Activated T-helper 1 cell treated with anti-CD3 and anti-CD28 coated beads, Interleukin-12 subunit alpha, Interleukin-12 subunit beta, Interleukin-2, Interleukin-4 antibody, amounts not matched to agents 30 ng/mL and 10 ng/mL and 1 ng/mL, durations not matched to agents 14 hours and 24 hours and 36 hours (primary cell): ENCODE data around the gene TIMM10B. TPM values are rescaled to one million over a fixed set of nuclear protein-coding genes. Genes with fewer than 3 reads are reported as not detected.
A peak's percentile ranks its signal among the peaks of the same experiment; 100 is the strongest.

Source experiments
- DNase-seq: peaks from one replicate; pipeline ENCODE4 v3.0.0; 2021; ENCODE audit warnings: low spot score
- H3K27ac Mint-ChIP-seq: one replicate; pipeline ENCODE4 v1.8.0; 2021; ENCODE audit warnings: mild to moderate bottlenecking, mixed read lengths
- H3K27me3 Mint-ChIP-seq: one replicate; pipeline ENCODE4 v1.8.0; 2022; ENCODE audit warnings: mild to moderate bottlenecking, moderate library complexity, mixed read lengths; ENCODE audit not compliant: insufficient read depth
- H3K36me3 Mint-ChIP-seq: one replicate; pipeline ENCODE4 v1.8.0; 2021; ENCODE audit warnings: low read depth, mixed read lengths
- H3K4me1 Mint-ChIP-seq: one replicate; pipeline ENCODE4 v1.8.0; 2021; ENCODE audit warnings: low read depth, mixed read lengths
- H3K4me3 Mint-ChIP-seq: one replicate; pipeline ENCODE4 v1.8.0; 2021; ENCODE audit warnings: mild to moderate bottlenecking, moderate library complexity, mixed read lengths
- H3K9me3 Mint-ChIP-seq: one replicate; pipeline ENCODE4 v1.8.0; 2021; ENCODE audit warnings: mixed read lengths
- intact Hi-C: fragments of 100-400 bp; cut with micrococcal nuclease; formaldehyde crosslinking; loops from one replicate; pipeline ENCODE4 v1.15.1; 2024
- total RNA-seq: library from RNA; stranded (reverse); gene quantifications from 2 replicates; pipeline ENCODE4 v1.2.3, GENCODE V29; 2022

The TIMM10B gene
- total RNA-seq, 1 donor from 2014 or later = 42.7 TPM

- Mint-ChIP-seq H3K9me3 (no peaks in the 10 kb centered on the region), H3K4me1 (peaks cover 31% of the 10 kb centered on the region), H3K27me3 (peaks cover 7% of the 10 kb centered on the region), H3K27ac (no peak overlapping the region), H3K36me3 (peaks cover 23% of the 10 kb centered on the region), H3K4me3 (no peak overlapping the region)
- intact Hi-C loops = no loop called here
- no peak for DNase-seq
Measured at GRCh38 chr11:6475936-6476335, 5.4 kb upstream of the TIMM10B start.

GRCh38 chr11:6476571-6476970 lies 4.7 kb upstream of the TIMM10B start:
- no peak overlapping the region for H3K4me3 Mint-ChIP-seq
- intact Hi-C loops = no loop called here
- no peak for DNase-seq
- peaks cover 23% of the 10 kb centered on the region for H3K36me3 Mint-ChIP-seq
- H3K9me3 Mint-ChIP-seq = no peaks in the 10 kb centered on the region
- peak overlapping the region; percentile 40 for H3K27ac Mint-ChIP-seq
- peaks cover 35% of the 10 kb centered on the region for H3K4me1 Mint-ChIP-seq
- peaks cover 4% of the 10 kb centered on the region for H3K27me3 Mint-ChIP-seq

- intact Hi-C loops = loop anchor here (2.0 to 5.0 kb wide), 4 partner anchors 42 to 793 kb away; partner anchors contain the start of genes CAVIN3, TRIM22 and TRIM5
- DNase-seq = no peak
- Mint-ChIP-seq H3K9me3 (no peaks in the 10 kb centered on the region), H3K27ac (peak overlapping the region; percentile 94), H3K4me1 (peaks cover 40% of the 10 kb centered on the region), H3K27me3 (no peaks in the 10 kb centered on the region), H3K4me3 (peak overlapping the region; percentile 94), H3K36me3 (peaks cover 37% of the 10 kb centered on the region)
Measured at GRCh38 chr11:6480299-6480914, 894 bp upstream of the TIMM10B start.

- Mint-ChIP-seq H3K27ac (peak overlapping the region; percentile 94), H3K36me3 (peaks cover 35% of the 10 kb centered on the region), H3K27me3 (no peaks in the 10 kb centered on the region), H3K4me3 (peak overlapping the region; percentile 94), H3K9me3 (no peaks in the 10 kb centered on the region), H3K4me1 (peaks cover 40% of the 10 kb centered on the region)
- DNase-seq = no peak
- intact Hi-C loops = loop anchor here (1.0 to 5.0 kb wide), 12 partner anchors 43 to 795 kb away; partner anchors contain the start of genes APBB1, CAVIN3, FHIP1B and ILK
Measured at GRCh38 chr11:6481924-6482275, 599 bp downstream of the TIMM10B start.

GRCh38 chr11:6482441-6482840 lies 1.1 kb downstream of the TIMM10B start:
- intact Hi-C loops = loop anchor here (5.0 kb wide), 2 partner anchors 160 to 795 kb away; partner anchors contain the start of genes CAVIN3, TRIM22 and TRIM5
- Mint-ChIP-seq H3K9me3 (no peaks in the 10 kb centered on the region), H3K4me3 (peak overlapping the region; percentile 94), H3K27ac (peak overlapping the region; percentile 70), H3K4me1 (peaks cover 40% of the 10 kb centered on the region), H3K27me3 (no peaks in the 10 kb centered on the region), H3K36me3 (peaks cover 30% of the 10 kb centered on the region)
- DNase-seq = no peak

GRCh38 chr11:6483015-6483414 lies 1.7 kb downstream of the TIMM10B start:
- Mint-ChIP-seq H3K4me1 (peaks cover 40% of the 10 kb centered on the region), H3K36me3 (peaks cover 26% of the 10 kb centered on the region), H3K9me3 (no peaks in the 10 kb centered on the region), H3K27ac (peak overlapping the region; percentile 70), H3K27me3 (no peaks in the 10 kb centered on the region), H3K4me3 (peak overlapping the region; percentile 94)
- DNase-seq = no peak
- intact Hi-C loops = loop anchor here (5.0 kb wide), 2 partner anchors 161 to 796 kb away; partner anchors contain the start of genes CAVIN3, TRIM22 and TRIM5

- intact Hi-C loops = no loop called here
- Mint-ChIP-seq H3K4me1 (peaks cover 20% of the 10 kb centered on the region), H3K27me3 (no peaks in the 10 kb centered on the region), H3K4me3 (no peak overlapping the region), H3K9me3 (no peaks in the 10 kb centered on the region), H3K27ac (no peak overlapping the region), H3K36me3 (peaks cover 27% of the 10 kb centered on the region)
- no peak for DNase-seq
Measured at GRCh38 chr11:6485661-6486060, 4.4 kb downstream of the TIMM10B start.

- H3K9me3 Mint-ChIP-seq = no peaks in the 10 kb centered on the region
- no peaks in the 10 kb centered on the region for H3K27me3 Mint-ChIP-seq
- H3K4me1 Mint-ChIP-seq = peaks cover 14% of the 10 kb centered on the region
- intact Hi-C loops = no loop called here
- no peak for DNase-seq
- H3K36me3 Mint-ChIP-seq = peaks cover 27% of the 10 kb centered on the region
- H3K4me3 Mint-ChIP-seq = no peak overlapping the region
- no peak overlapping the region for H3K27ac Mint-ChIP-seq
Measured at GRCh38 chr11:6486256-6486655, 5.0 kb downstream of the TIMM10B start.

- H3K36me3 Mint-ChIP-seq = peaks cover 30% of the 10 kb centered on the region
- H3K4me3 Mint-ChIP-seq = no peak overlapping the region
- no peak overlapping the region for H3K27ac Mint-ChIP-seq
- no peaks in the 10 kb centered on the region for H3K27me3 Mint-ChIP-seq
- peaks cover 14% of the 10 kb centered on the region for H3K4me1 Mint-ChIP-seq
- H3K9me3 Mint-ChIP-seq = no peaks in the 10 kb centered on the region
- intact Hi-C loops = no loop called here
- no peak for DNase-seq
Measured at GRCh38 chr11:6486938-6487337, 5.6 kb downstream of the TIMM10B start.

GRCh38 chr11:6488342-6488741 lies 7.0 kb downstream of the TIMM10B start:
- DNase-seq = no peak
- H3K4me1 Mint-ChIP-seq = peaks cover 3% of the 10 kb centered on the region
- H3K9me3 Mint-ChIP-seq = no peaks in the 10 kb centered on the region
- H3K4me3 Mint-ChIP-seq = no peak overlapping the region
- no peaks in the 10 kb centered on the region for H3K27me3 Mint-ChIP-seq
- H3K36me3 Mint-ChIP-seq = peaks cover 22% of the 10 kb centered on the region
- no peak overlapping the region for H3K27ac Mint-ChIP-seq
- intact Hi-C loops = no loop called here

- Mint-ChIP-seq H3K4me3 (no peak overlapping the region), H3K27ac (no peak overlapping the region), H3K4me1 (no peaks in the 10 kb centered on the region), H3K27me3 (no peaks in the 10 kb centered on the region), H3K36me3 (peaks cover 19% of the 10 kb centered on the region), H3K9me3 (no peaks in the 10 kb centered on the region)
- intact Hi-C loops = no loop called here
- no peak for DNase-seq
Measured at GRCh38 chr11:6488821-6489220, 7.5 kb downstream of the TIMM10B start.

GRCh38 chr11:6489306-6489705 lies 8.0 kb downstream of the TIMM10B start:
- DNase-seq = no peak
- H3K36me3 Mint-ChIP-seq = peaks cover 21% of the 10 kb centered on the region
- intact Hi-C loops = no loop called here
- no peaks in the 10 kb centered on the region for H3K9me3 Mint-ChIP-seq
- H3K27me3 Mint-ChIP-seq = no peaks in the 10 kb centered on the region
- no peaks in the 10 kb centered on the region for H3K4me1 Mint-ChIP-seq
- H3K27ac Mint-ChIP-seq = no peak overlapping the region
- no peak overlapping the region for H3K4me3 Mint-ChIP-seq

- H3K9me3 Mint-ChIP-seq = no peaks in the 10 kb centered on the region
- H3K27ac Mint-ChIP-seq = no peak within 1 kb of the TSS
- no peaks in the 10 kb centered on the region for H3K4me1 Mint-ChIP-seq
- no peak for DNase-seq
- no peaks in the 10 kb centered on the region for H3K27me3 Mint-ChIP-seq
- H3K4me3 Mint-ChIP-seq = no peak within 1 kb of the TSS
- peaks cover 23% of the 10 kb centered on the region for H3K36me3 Mint-ChIP-seq
- intact Hi-C loops = no loop called here
Measured at GRCh38 chr11:6497069-6497839, 16.0 kb downstream of the TIMM10B start, which contains the start of gene DNHD1. Gene DNHD1 (plus strand): TSS chr11:6497280. CDS start chr11:6498216, 936 bp downstream.
